HL-60 (cell line): ENCODE measurements around the gene L3MBTL4.

Experiments
- POLR2AphosphoS5 ChIP-seq: IDR thresholded peaks from 2 replicates; pipeline ENCODE4 v1.6.1; 2012; ENCODE audit warnings: low read depth
- REST ChIP-seq: IDR thresholded peaks from 2 replicates; pipeline ENCODE4 v1.6.1; 2012; ENCODE audit warnings: low read depth; ENCODE audit not compliant: insufficient replicate concordance
- SPI1 ChIP-seq: IDR thresholded peaks from 2 replicates; pipeline ENCODE4 v1.6.1; 2012; ENCODE audit warnings: low read depth, mild to moderate bottlenecking, borderline replicate concordance
- TF ChIP-seq, protein P1 (sequence below): IDR thresholded peaks from one replicate; pipeline ENCODE4 v1.5.1; 2011; ENCODE audit warnings: low read length, control low read depth, inconsistent platforms; ENCODE audit not compliant: insufficient read depth

DNA sequence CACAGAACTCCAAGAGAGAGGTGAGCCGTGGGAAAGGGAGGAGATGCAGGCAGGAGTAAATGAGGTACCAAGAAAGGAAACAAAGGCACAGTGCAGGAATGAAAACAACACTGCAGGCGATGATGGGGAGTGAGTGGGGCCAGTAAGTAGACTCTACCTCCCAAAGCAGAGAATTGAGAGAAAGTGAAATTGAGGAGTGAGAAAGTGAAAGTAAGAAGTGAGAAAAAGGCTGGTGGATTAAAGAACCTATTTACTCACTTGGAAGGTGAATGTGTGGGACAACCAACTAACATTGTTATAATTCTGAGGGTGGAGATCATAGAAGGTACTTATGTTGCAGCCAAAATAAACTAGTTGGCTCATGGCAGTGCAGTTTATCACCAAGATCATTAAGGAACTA lies 326.3 kb downstream of the L3MBTL4 start:
- TF ChIP-seq, protein P1, sequence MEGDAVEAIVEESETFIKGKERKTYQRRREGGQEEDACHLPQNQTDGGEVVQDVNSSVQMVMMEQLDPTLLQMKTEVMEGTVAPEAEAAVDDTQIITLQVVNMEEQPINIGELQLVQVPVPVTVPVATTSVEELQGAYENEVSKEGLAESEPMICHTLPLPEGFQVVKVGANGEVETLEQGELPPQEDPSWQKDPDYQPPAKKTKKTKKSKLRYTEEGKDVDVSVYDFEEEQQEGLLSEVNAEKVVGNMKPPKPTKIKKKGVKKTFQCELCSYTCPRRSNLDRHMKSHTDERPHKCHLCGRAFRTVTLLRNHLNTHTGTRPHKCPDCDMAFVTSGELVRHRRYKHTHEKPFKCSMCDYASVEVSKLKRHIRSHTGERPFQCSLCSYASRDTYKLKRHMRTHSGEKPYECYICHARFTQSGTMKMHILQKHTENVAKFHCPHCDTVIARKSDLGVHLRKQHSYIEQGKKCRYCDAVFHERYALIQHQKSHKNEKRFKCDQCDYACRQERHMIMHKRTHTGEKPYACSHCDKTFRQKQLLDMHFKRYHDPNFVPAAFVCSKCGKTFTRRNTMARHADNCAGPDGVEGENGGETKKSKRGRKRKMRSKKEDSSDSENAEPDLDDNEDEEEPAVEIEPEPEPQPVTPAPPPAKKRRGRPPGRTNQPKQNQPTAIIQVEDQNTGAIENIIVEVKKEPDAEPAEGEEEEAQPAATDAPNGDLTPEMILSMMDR = no peak
- no peak for TF ChIP-seq POLR2AphosphoS5
- TF ChIP-seq REST = no peak
- TF ChIP-seq SPI1 = no peak
